K562 (cell line): ENCODE results near the gene ARMC9. TPM values are rescaled to one million over a fixed set of nuclear protein-coding genes. Genes with fewer than 3 reads are reported as not detected.

ENCODE experiments used
- ATAC-seq: fragments of 200-7000 bp; cut with Tn5 transposase; 3 replicates; pipeline ENCODE4 v1.9.1; 2020; ENCODE audit warnings: moderate library complexity
- BruUV-seq: library from RNA; stranded (reverse); fragments of 400-500 nt; replicated peaks from 2 replicates; lab custom pipeline; 2021; lab: Mats Ljungman, UMichigan
- CTCF ChIA-PET: fragments of 300-600 bp; formaldehyde crosslinking; extraction: SDS; loops from one replicate; lab custom pipeline; 2021; ENCODE audit warnings: low intra/inter-chr PET ratio; lab: Yijun Ruan, JAX
- POLR2A ChIA-PET: fragments of 300-600, 350-650 bp; sonication (Branson Sonifier 250); formaldehyde crosslinking; extraction: SDS; loops from one replicate; lab custom pipeline; 2021; ENCODE audit warnings: antibody characterized with exemption, inconsistent platforms; lab: Yijun Ruan, JAX
- DNase-seq, 4 experiments: peaks; one replicate each; pipeline versions ENCODE4 v3.0.0 to v3.0.0-alpha.2; 2011 to 2018; ENCODE audit warnings: low spot score in 3 of 4, mixed read lengths in 3 of 4; ENCODE audit errors: extremely low read depth in 1 of 4
- FAIRE-seq: peaks from 2 replicates; lab custom pipeline; 2011; peaks lifted over from hg19 to GRCh38; lab: Jason Lieb, UNC
- H2AFZ ChIP-seq: 2 replicates; pipeline ENCODE4 v1.6.0; 2011; ENCODE audit warnings: low read depth, low read length, control low read depth, inconsistent platforms
- H3K27ac ChIP-seq: fragments of 200-600 bp; 3 replicates; pipeline ENCODE4 v1.8.0; 2011; ENCODE audit warnings: low read depth, mild to moderate bottlenecking, control low read depth, inconsistent platforms, low read length, moderate library complexity, mixed read lengths; ENCODE audit errors: extremely low read depth
- H3K27me3 ChIP-seq, 2 experiments: fragments of 300-600 bp in 1 of 2; 2 replicates in 1 of 2; 3 replicates in 1 of 2; pipeline versions ENCODE4 v1.6.0 to v1.8.0; 2011; ENCODE audit warnings: inconsistent platforms in 2 of 2, low read length in 2 of 2, mild to moderate bottlenecking in 1 of 2, mixed read lengths in 1 of 2, moderate library complexity in 1 of 2; ENCODE audit not compliant: control insufficient read depth in 2 of 2, insufficient read depth in 2 of 2
- H3K36me3 ChIP-seq: fragments of 300-600 bp; 3 replicates; pipeline ENCODE4 v1.8.0; 2011; ENCODE audit warnings: mild to moderate bottlenecking, low read length, inconsistent platforms; ENCODE audit not compliant: control insufficient read depth, insufficient read depth
- H3K4me1 ChIP-seq, 2 experiments: fragments of 200-600 bp in 1 of 2; replicated peaks in 1 of 2; 2 replicates in 1 of 2; 3 replicates in 1 of 2; pipeline versions ENCODE4 v1.5.1 to v1.8.0; 2011; ENCODE audit warnings: inconsistent platforms in 2 of 2, low read length in 2 of 2, mild to moderate bottlenecking in 1 of 2, mixed read lengths in 1 of 2, moderate library complexity in 1 of 2; ENCODE audit not compliant: control insufficient read depth in 2 of 2, insufficient read depth in 2 of 2
- H3K4me2 ChIP-seq: 2 replicates; pipeline ENCODE4 v1.6.1; 2011; ENCODE audit warnings: low read length, control low read depth, inconsistent platforms, mixed read lengths; ENCODE audit not compliant: insufficient read depth
- H3K4me3 ChIP-seq: fragments of 200-600 bp; sonication (generic), shearing (Covaris generic); 2 replicates; pipeline ENCODE4 v1.5.1; 2016; ENCODE audit warnings: control low read depth, inconsistent platforms
- H3K79me2 ChIP-seq: fragments of 200-600 bp; 3 replicates; pipeline ENCODE4 v1.8.0; 2011; ENCODE audit warnings: low read length, inconsistent platforms; ENCODE audit not compliant: control insufficient read depth, insufficient read depth
- H3K9ac ChIP-seq, 2 experiments: 2 replicates each; pipeline versions ENCODE4 v1.6.0 to v1.6.1; 2011; ENCODE audit warnings: low read depth in 2 of 2, low read length in 2 of 2, control low read depth in 1 of 2, inconsistent platforms in 1 of 2, mild to moderate bottlenecking in 1 of 2, mixed read lengths in 1 of 2; ENCODE audit not compliant: insufficient read depth in 1 of 2
- H3K9me1 ChIP-seq: one replicate; pipeline ENCODE4 v1.6.0; 2011; ENCODE audit warnings: inconsistent platforms, mild to moderate bottlenecking, low read length, moderate library complexity; ENCODE audit not compliant: control insufficient read depth, insufficient read depth
- H3K9me3 ChIP-seq: replicated peaks from 2 replicates; pipeline ENCODE4 v1.5.1; 2011; ENCODE audit warnings: low read depth, low read length, inconsistent platforms; ENCODE audit not compliant: control insufficient read depth, insufficient read depth
- H4K20me1 ChIP-seq: replicated peaks from 2 replicates; pipeline ENCODE4 v1.6.1; 2011; ENCODE audit warnings: low read length, inconsistent platforms, mixed read lengths; ENCODE audit not compliant: control insufficient read depth, insufficient read depth
- CHD4 ChIP-seq: fragments of 200-600 bp; sonication (generic); IDR thresholded peaks from 3 replicates; pipeline ENCODE4 v1.6.1; 2012; ENCODE audit warnings: low read depth, mild to moderate bottlenecking, mixed read lengths, low read length, inconsistent platforms; ENCODE audit not compliant: insufficient read depth, insufficient replicate concordance, poor library complexity, severe bottlenecking
- FOXA3 ChIP-seq, 2 experiments: fragments of 450-650 bp in 1 of 2; sonication (generic) in 1 of 2; formaldehyde crosslinking; IDR thresholded peaks in 1 of 2; conservative IDR thresholded peaks in 1 of 2; 2 replicates each; pipeline versions ENCODE4 v1.4.0 to v1.8.0; 2020 to 2022; ENCODE audit warnings: mild to moderate bottlenecking in 2 of 2, missing genetic modification reagents in 1 of 2
- FOXJ3 ChIP-seq: sonication (generic); formaldehyde crosslinking; IDR thresholded peaks from 2 replicates; pipeline ENCODE4 v1.4.0; 2020; ENCODE audit warnings: mild to moderate bottlenecking, missing genetic modification reagents
- FUS ChIP-seq: fragments of 200-400 bp; formaldehyde crosslinking; optimal IDR thresholded peaks from 2 replicates; pipeline ENCODE3; 2017; ENCODE audit warnings: low read depth, low read length
- HNRNPK ChIP-seq: fragments of 200-400 bp; formaldehyde crosslinking; IDR thresholded peaks from one replicate; pipeline ENCODE4 v1.6.1; 2018; ENCODE audit warnings: mild to moderate bottlenecking, low read depth, low read length; ENCODE audit not compliant: poor library complexity, severe bottlenecking
- LARP7 ChIP-seq: fragments of 450-650 bp; IDR thresholded peaks from 2 replicates; pipeline ENCODE4 v1.6.1; 2016
- NR2C1 ChIP-seq, 2 experiments: fragments of 450-650 bp; IDR thresholded peaks; 2 replicates each; pipeline ENCODE4 v1.6.1; 2017; ENCODE audit warnings: mild to moderate bottlenecking in 2 of 2, antibody characterized with exemption in 1 of 2, inconsistent platforms in 1 of 2, missing compliant biosample characterization in 1 of 2, missing genetic modification characterization in 1 of 2
- SAFB ChIP-seq: fragments of 200-400 bp; formaldehyde crosslinking; IDR thresholded peaks from 2 replicates; pipeline ENCODE4 v1.6.1; 2017; ENCODE audit warnings: low read depth, low read length, borderline replicate concordance
- ZNF12 ChIP-seq: sonication (generic); formaldehyde crosslinking; IDR thresholded peaks from 2 replicates; pipeline ENCODE4 v1.4.0; 2020; ENCODE audit warnings: mild to moderate bottlenecking, missing genetic modification reagents
- ZNF384 ChIP-seq: IDR thresholded peaks from 2 replicates; pipeline ENCODE4 v1.6.1; 2012; ENCODE audit warnings: low read depth, low read length, improper control_type of control experiment
- ZNF644 ChIP-seq: fragments of 200-800 bp; sonication (Bioruptor generic); IDR thresholded peaks from 2 replicates; pipeline ENCODE4 v1.6.1; 2016; ENCODE audit warnings: low read depth, missing genetic modification characterization, missing compliant biosample characterization
- WGBS: fragments of 100-300 bp; shearing (Covaris generic); methylation state at CpG from one replicate; pipeline ENCODE4 v1.1.6; 2016; ENCODE audit warnings: low coverage, mixed read lengths; ENCODE audit not compliant: insufficient coverage; ENCODE audit errors: missing lambda C conversion rate; 5-methylcytosine and 5-hydroxymethylcytosine counted together
- in situ Hi-C: fragments of 300-500 bp; cut with MboI; formaldehyde crosslinking; loops from 4 replicates; pipeline ENCODE4 v1.15.0; 2018; ENCODE audit warnings: inconsistent platforms, mixed read lengths
- intact Hi-C: fragments of 100-400 bp; cut with micrococcal nuclease; formaldehyde crosslinking; loops from 2 replicates; pipeline ENCODE4 v1.14.2; 2022
- polyA plus RNA-seq, 8 experiments: library from polyadenylated mRNA; depleted of rRNA in 4 of 8; stranded (reverse) in 5 of 8; unstranded in 3 of 8; fragments of >200 nt; fragmentation: Nextera tagmentation in 2 of 8; fragmentation: Illumina TruSeq in 1 of 8; extraction: Ambion mirVana in 2 of 8; extraction: Trizol in 1 of 8; gene quantifications; 2 replicates each; pipeline versions ENCODE4 v1.2.1 to v1.2.3, GENCODE V29; 2011 to 2014; ENCODE audit warnings: inconsistent platforms in 1 of 8, missing spikeins in 1 of 8
- total RNA-seq, 7 experiments: library from RNA; depleted of rRNA in 6 of 7; stranded (reverse); fragments of >200 nt in 6 of 7; fragmentation: Illumina TruSeq in 2 of 7; extraction: Trizol in 2 of 7; gene quantifications; 2 replicates each; pipeline versions ENCODE4 v1.2.1 to v1.2.3, GENCODE V29; 2011 to 2021; ENCODE audit warnings: low replicate concordance in 1 of 7
- TF ChIP-seq, protein P1 (sequence below): fragments of 250-450 bp; sonication (Bioruptor Pico); IDR thresholded peaks from 2 replicates; pipeline ENCODE4 v1.4.0; 2020; ENCODE audit warnings: mild to moderate bottlenecking, moderate library complexity
- TF ChIP-seq, protein P2 (sequence below): fragments of 200-800 bp; sonication (Bioruptor generic); IDR thresholded peaks from 2 replicates; pipeline ENCODE4 v1.6.1; 2017; ENCODE audit warnings: missing genetic modification characterization, missing compliant biosample characterization
- TF ChIP-seq, protein P3 (sequence below): fragments of 250-450 bp; sonication (Bioruptor Pico); IDR thresholded peaks from 2 replicates; pipeline ENCODE4 v1.8.0; 2022; ENCODE audit warnings: moderate library complexity, mild to moderate bottlenecking, inconsistent platforms
- TF ChIP-seq, protein P4 (sequence below): sonication (generic); formaldehyde crosslinking; IDR thresholded peaks from 2 replicates; pipeline ENCODE4 v1.8.1; 2022; ENCODE audit warnings: missing genetic modification reagents

The ARMC9 gene
- total and polyA plus RNA-seq, 9 of the 15 experiments (the other 6 are each of a cell fraction or from before 2014, with no cell fraction given): 0.36 to 2.3 (median 1.1) TPM

DNA sequence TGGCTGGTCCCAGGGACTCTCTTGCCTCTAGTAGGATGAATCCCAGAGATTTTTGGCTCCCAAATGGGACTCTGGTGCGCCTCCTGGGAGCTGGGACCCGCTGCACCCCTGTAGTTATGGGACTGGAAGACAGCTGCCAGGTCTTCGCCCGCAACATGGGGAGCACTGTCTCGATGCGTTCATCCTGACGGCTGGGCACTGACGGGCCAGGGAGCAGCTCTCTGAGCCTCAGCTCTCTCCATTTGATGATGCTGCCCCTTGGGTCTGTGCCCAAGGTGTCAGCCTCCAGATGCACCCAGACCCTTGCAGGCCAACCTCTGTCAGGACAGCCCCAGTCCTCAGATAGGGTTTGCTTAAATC, 9.3 kb upstream of the ARMC9 start:
- CTCF ChIA-PET: no interaction called here
- TF ChIP-seq CHD4: no peak
- no peak for TF ChIP-seq HNRNPK
- TF ChIP-seq ZNF644 (tag): no peak
- no peak for TF ChIP-seq FOXJ3 (CRISPR knock-in tag)
- no peak for TF ChIP-seq SAFB
- no peak for TF ChIP-seq LARP7
- TF ChIP-seq ZNF384: no peak
- TF ChIP-seq, protein P1, sequence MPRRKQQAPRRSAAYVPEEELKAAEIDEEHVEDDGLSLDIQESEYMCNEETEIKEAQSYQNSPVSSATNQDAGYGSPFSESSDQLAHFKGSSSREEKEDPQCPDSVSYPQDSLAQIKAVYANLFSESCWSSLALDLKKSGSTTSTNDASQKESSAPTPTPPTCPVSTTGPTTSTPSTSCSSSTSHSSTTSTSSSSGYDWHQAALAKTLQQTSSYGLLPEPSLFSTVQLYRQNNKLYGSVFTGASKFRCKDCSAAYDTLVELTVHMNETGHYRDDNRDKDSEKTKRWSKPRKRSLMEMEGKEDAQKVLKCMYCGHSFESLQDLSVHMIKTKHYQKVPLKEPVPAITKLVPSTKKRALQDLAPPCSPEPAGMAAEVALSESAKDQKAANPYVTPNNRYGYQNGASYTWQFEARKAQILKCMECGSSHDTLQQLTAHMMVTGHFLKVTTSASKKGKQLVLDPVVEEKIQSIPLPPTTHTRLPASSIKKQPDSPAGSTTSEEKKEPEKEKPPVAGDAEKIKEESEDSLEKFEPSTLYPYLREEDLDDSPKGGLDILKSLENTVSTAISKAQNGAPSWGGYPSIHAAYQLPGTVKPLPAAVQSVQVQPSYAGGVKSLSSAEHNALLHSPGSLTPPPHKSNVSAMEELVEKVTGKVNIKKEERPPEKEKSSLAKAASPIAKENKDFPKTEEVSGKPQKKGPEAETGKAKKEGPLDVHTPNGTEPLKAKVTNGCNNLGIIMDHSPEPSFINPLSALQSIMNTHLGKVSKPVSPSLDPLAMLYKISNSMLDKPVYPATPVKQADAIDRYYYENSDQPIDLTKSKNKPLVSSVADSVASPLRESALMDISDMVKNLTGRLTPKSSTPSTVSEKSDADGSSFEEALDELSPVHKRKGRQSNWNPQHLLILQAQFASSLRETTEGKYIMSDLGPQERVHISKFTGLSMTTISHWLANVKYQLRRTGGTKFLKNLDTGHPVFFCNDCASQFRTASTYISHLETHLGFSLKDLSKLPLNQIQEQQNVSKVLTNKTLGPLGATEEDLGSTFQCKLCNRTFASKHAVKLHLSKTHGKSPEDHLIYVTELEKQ (CRISPR knock-in tag): no peak
- TF ChIP-seq, protein P2, sequence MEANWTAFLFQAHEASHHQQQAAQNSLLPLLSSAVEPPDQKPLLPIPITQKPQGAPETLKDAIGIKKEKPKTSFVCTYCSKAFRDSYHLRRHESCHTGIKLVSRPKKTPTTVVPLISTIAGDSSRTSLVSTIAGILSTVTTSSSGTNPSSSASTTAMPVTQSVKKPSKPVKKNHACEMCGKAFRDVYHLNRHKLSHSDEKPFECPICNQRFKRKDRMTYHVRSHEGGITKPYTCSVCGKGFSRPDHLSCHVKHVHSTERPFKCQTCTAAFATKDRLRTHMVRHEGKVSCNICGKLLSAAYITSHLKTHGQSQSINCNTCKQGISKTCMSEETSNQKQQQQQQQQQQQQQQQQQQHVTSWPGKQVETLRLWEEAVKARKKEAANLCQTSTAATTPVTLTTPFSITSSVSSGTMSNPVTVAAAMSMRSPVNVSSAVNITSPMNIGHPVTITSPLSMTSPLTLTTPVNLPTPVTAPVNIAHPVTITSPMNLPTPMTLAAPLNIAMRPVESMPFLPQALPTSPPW: no peak
- TF ChIP-seq FUS: no peak
- no peak for TF ChIP-seq ZNF12 (CRISPR knock-in tag)
- TF ChIP-seq, protein P3, sequence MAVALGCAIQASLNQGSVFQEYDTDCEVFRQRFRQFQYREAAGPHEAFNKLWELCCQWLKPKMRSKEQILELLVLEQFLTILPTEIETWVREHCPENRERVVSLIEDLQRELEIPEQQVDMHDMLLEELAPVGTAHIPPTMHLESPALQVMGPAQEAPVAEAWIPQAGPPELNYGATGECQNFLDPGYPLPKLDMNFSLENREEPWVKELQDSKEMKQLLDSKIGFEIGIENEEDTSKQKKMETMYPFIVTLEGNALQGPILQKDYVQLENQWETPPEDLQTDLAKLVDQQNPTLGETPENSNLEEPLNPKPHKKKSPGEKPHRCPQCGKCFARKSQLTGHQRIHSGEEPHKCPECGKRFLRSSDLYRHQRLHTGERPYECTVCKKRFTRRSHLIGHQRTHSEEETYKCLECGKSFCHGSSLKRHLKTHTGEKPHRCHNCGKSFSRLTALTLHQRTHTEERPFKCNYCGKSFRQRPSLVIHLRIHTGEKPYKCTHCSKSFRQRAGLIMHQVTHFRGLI (CRISPR knock-in tag): no peak
- TF ChIP-seq, protein P4, sequence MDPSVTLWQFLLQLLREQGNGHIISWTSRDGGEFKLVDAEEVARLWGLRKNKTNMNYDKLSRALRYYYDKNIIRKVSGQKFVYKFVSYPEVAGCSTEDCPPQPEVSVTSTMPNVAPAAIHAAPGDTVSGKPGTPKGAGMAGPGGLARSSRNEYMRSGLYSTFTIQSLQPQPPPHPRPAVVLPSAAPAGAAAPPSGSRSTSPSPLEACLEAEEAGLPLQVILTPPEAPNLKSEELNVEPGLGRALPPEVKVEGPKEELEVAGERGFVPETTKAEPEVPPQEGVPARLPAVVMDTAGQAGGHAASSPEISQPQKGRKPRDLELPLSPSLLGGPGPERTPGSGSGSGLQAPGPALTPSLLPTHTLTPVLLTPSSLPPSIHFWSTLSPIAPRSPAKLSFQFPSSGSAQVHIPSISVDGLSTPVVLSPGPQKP: no peak
- TF ChIP-seq NR2C1 (IDR thresholded peaks at IDR 0.05): no peak
- no peak for TF ChIP-seq NR2C1 (tag; IDR thresholded peaks at IDR 0.05)
- no peak for TF ChIP-seq FOXA3 (CRISPR knock-in tag; conservative IDR thresholded peaks at IDR 0.05 in 1 of 2, IDR thresholded peaks at IDR 0.05 in 1 of 2)

More for the DNA sequence above, 9.3 kb upstream of the ARMC9 start:
- Histone ChIP-seq H3K9me3 (no peaks in the 10 kb centered on the region), H2AFZ (no peak overlapping the region), H3K36me3 (no peaks in the 10 kb centered on the region), H3K4me3 (no peak overlapping the region), H3K9ac (no peak overlapping the region), H3K9me1 (no peaks in the 10 kb centered on the region), H3K79me2 (no peaks in the 10 kb centered on the region), H4K20me1 (no peaks in the 10 kb centered on the region), H3K4me1 (peaks cover 4 to 8% of the 10 kb centered on the region in 2 experiments; a peak in 3 of 5 replicates), H3K4me2 (no peak overlapping the region), H3K27ac (no peak overlapping the region), H3K27me3 (peaks cover 6 to 28% of the 10 kb centered on the region in 2 experiments; a peak in 4 of 5 replicates)
- in situ Hi-C loops: no loop called here
- intact Hi-C loops: no loop called here
- FAIRE-seq (no peak), ATAC-seq (no peak), DNase-seq (no peak)
- BruUV-seq: no TSS peak
- POLR2A ChIA-PET: interaction anchor here (0.6 to 1.1 kb wide), 3 partner anchors 51 to 618 kb away, joined by 3 read pairs; no protein-coding TSS in a partner anchor
- WGBS: 0% methylated on average over 4 of the region's 8 CpGs
